ENCODE results near the gene TJP2. TPM values are rescaled to one million over a fixed set of nuclear protein-coding genes. Genes with fewer than 3 reads are reported as not detected.

Gene TJP2
- total RNA-seq, 1 experiment from 2014 or later: 155 TPM

DNA sequence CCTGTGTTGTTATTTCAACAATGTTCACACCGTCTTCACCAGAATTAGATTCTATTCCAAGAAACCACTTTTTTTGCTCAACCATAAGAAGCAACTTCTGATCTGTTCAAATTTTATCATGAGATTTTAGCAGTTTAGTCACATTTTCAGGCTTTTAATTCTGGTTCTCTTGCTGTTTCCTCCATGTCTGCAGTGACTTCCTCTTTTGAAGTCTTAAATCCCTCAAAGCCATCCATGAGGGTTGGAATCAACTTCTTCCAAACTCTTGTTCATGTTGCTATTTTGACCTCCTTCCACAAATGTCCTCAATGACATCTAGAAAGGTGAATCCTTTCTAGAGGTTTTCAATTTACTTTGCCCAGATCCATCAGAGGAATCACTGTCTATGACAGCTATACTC is 125.2 kb downstream of the TJP2 start (continued):
- TF ChIP-seq, protein P1, sequence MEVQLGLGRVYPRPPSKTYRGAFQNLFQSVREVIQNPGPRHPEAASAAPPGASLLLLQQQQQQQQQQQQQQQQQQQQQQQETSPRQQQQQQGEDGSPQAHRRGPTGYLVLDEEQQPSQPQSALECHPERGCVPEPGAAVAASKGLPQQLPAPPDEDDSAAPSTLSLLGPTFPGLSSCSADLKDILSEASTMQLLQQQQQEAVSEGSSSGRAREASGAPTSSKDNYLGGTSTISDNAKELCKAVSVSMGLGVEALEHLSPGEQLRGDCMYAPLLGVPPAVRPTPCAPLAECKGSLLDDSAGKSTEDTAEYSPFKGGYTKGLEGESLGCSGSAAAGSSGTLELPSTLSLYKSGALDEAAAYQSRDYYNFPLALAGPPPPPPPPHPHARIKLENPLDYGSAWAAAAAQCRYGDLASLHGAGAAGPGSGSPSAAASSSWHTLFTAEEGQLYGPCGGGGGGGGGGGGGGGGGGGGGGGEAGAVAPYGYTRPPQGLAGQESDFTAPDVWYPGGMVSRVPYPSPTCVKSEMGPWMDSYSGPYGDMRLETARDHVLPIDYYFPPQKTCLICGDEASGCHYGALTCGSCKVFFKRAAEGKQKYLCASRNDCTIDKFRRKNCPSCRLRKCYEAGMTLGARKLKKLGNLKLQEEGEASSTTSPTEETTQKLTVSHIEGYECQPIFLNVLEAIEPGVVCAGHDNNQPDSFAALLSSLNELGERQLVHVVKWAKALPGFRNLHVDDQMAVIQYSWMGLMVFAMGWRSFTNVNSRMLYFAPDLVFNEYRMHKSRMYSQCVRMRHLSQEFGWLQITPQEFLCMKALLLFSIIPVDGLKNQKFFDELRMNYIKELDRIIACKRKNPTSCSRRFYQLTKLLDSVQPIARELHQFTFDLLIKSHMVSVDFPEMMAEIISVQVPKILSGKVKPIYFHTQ (CRISPR knock-in tag; IDR thresholded peaks at IDR 0.05): no peak
- TF ChIP-seq, protein P2, sequence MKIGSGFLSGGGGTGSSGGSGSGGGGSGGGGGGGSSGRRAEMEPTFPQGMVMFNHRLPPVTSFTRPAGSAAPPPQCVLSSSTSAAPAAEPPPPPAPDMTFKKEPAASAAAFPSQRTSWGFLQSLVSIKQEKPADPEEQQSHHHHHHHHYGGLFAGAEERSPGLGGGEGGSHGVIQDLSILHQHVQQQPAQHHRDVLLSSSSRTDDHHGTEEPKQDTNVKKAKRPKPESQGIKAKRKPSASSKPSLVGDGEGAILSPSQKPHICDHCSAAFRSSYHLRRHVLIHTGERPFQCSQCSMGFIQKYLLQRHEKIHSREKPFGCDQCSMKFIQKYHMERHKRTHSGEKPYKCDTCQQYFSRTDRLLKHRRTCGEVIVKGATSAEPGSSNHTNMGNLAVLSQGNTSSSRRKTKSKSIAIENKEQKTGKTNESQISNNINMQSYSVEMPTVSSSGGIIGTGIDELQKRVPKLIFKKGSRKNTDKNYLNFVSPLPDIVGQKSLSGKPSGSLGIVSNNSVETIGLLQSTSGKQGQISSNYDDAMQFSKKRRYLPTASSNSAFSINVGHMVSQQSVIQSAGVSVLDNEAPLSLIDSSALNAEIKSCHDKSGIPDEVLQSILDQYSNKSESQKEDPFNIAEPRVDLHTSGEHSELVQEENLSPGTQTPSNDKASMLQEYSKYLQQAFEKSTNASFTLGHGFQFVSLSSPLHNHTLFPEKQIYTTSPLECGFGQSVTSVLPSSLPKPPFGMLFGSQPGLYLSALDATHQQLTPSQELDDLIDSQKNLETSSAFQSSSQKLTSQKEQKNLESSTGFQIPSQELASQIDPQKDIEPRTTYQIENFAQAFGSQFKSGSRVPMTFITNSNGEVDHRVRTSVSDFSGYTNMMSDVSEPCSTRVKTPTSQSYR (CRISPR knock-in tag; IDR thresholded peaks at IDR 0.05): no peak
- no peak for TF ChIP-seq ATF1 (CRISPR knock-in tag; IDR thresholded peaks at IDR 0.05)
- no peak for TF ChIP-seq OVOL2 (CRISPR knock-in tag; IDR thresholded peaks at IDR 0.05; ENCODE audit: borderline replicate concordance)
- TF ChIP-seq NR2C2 (CRISPR knock-in tag; IDR thresholded peaks at IDR 0.05): no peak

DNA sequence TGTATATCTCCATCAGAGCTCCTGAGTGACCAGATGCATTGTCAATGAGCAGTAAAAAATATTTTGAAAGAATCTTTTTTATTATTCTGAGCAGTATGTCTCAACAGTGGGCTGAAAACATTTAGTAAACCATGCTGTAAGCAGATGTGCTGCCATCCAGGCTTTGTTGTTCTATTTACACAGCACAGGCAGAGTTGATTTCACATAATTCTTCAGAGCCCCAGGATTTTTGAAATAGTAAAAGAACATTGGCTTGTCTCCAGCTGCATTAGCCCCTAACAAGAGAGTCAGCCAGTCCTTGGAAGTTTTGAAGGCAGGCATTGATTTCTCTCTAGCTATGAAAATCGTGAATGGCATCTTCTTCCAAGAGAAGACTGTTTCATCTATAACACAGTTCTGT is 125.7 kb downstream of the TJP2 start:
- Mint-ChIP-seq H3K4me3 (no peak overlapping the region), H3K27ac (no peak overlapping the region), H3K27me3 (ENCODE audit: low read depth) (no peaks in the 10 kb centered on the region), H3K4me1 (peaks cover 4% of the 10 kb centered on the region; the same call in 1 of the 2 replicates), H3K9me3 (peaks cover 11% of the 10 kb centered on the region), H3K36me3 (peaks cover 4% of the 10 kb centered on the region)
- POLR2A ChIA-PET: no interaction called here
- DNase-seq (ENCODE audit: low spot score) (no peak), ATAC-seq (no peak)
- CTCF ChIA-PET: no interaction called here
- TF ChIP-seq, protein P3, sequence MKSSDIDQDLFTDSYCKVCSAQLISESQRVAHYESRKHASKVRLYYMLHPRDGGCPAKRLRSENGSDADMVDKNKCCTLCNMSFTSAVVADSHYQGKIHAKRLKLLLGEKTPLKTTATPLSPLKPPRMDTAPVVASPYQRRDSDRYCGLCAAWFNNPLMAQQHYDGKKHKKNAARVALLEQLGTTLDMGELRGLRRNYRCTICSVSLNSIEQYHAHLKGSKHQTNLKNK (CRISPR knock-in tag; IDR thresholded peaks at IDR 0.05): no peak
- TF ChIP-seq ZNF121 (CRISPR knock-in tag; IDR thresholded peaks at IDR 0.05) (no peak), JAZF1 (CRISPR knock-in tag; IDR thresholded peaks at IDR 0.05) (no peak), FOXP1 (CRISPR knock-in tag; IDR thresholded peaks at IDR 0.05; ENCODE audit: borderline replicate concordance) (no peak), MYBL2 (CRISPR knock-in tag; IDR thresholded peaks at IDR 0.05) (no peak), ZNF138 (CRISPR knock-in tag; conservative IDR thresholded peaks at IDR 0.05) (no peak), GRHL2 (CRISPR knock-in tag; IDR thresholded peaks at IDR 0.05; ENCODE audit: insufficient replicate concordance, severe bottlenecking) (no peak), RORB (CRISPR knock-in tag; IDR thresholded peaks at IDR 0.05) (no peak), OVOL2 (CRISPR knock-in tag; IDR thresholded peaks at IDR 0.05; ENCODE audit: borderline replicate concordance) (no peak), KAT7 (CRISPR knock-in tag; IDR thresholded peaks at IDR 0.05; ENCODE audit: borderline replicate concordance) (no peak), TEAD1 (CRISPR knock-in tag; IDR thresholded peaks at IDR 0.05) (no peak)
- TF ChIP-seq, protein P4, sequence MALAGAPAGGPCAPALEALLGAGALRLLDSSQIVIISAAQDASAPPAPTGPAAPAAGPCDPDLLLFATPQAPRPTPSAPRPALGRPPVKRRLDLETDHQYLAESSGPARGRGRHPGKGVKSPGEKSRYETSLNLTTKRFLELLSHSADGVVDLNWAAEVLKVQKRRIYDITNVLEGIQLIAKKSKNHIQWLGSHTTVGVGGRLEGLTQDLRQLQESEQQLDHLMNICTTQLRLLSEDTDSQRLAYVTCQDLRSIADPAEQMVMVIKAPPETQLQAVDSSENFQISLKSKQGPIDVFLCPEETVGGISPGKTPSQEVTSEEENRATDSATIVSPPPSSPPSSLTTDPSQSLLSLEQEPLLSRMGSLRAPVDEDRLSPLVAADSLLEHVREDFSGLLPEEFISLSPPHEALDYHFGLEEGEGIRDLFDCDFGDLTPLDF (CRISPR knock-in tag; IDR thresholded peaks at IDR 0.05): no peak
- TF ChIP-seq, protein P5, sequence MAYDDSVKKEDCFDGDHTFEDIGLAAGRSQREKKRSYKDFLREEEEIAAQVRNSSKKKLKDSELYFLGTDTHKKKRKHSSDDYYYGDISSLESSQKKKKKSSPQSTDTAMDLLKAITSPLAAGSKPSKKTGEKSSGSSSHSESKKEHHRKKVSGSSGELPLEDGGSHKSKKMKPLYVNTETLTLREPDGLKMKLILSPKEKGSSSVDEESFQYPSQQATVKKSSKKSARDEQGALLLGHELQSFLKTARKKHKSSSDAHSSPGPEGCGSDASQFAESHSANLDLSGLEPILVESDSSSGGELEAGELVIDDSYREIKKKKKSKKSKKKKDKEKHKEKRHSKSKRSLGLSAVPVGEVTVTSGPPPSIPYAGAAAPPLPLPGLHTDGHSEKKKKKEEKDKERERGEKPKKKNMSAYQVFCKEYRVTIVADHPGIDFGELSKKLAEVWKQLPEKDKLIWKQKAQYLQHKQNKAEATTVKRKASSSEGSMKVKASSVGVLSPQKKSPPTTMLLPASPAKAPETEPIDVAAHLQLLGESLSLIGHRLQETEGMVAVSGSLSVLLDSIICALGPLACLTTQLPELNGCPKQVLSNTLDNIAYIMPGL (CRISPR knock-in tag; IDR thresholded peaks at IDR 0.05): no peak
- TF ChIP-seq, protein P6, sequence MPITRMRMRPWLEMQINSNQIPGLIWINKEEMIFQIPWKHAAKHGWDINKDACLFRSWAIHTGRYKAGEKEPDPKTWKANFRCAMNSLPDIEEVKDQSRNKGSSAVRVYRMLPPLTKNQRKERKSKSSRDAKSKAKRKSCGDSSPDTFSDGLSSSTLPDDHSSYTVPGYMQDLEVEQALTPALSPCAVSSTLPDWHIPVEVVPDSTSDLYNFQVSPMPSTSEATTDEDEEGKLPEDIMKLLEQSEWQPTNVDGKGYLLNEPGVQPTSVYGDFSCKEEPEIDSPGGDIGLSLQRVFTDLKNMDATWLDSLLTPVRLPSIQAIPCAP (CRISPR knock-in tag; IDR thresholded peaks at IDR 0.05): no peak
- TF ChIP-seq, protein P7, sequence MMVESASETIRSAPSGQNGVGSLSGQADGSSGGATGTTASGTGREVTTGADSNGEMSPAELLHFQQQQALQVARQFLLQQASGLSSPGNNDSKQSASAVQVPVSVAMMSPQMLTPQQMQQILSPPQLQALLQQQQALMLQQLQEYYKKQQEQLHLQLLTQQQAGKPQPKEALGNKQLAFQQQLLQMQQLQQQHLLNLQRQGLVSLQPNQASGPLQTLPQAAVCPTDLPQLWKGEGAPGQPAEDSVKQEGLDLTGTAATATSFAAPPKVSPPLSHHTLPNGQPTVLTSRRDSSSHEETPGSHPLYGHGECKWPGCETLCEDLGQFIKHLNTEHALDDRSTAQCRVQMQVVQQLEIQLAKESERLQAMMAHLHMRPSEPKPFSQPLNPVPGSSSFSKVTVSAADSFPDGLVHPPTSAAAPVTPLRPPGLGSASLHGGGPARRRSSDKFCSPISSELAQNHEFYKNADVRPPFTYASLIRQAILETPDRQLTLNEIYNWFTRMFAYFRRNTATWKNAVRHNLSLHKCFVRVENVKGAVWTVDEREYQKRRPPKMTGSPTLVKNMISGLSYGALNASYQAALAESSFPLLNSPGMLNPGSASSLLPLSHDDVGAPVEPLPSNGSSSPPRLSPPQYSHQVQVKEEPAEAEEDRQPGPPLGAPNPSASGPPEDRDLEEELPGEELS (CRISPR knock-in tag; IDR thresholded peaks at IDR 0.05): no peak
- TF ChIP-seq, protein P8, sequence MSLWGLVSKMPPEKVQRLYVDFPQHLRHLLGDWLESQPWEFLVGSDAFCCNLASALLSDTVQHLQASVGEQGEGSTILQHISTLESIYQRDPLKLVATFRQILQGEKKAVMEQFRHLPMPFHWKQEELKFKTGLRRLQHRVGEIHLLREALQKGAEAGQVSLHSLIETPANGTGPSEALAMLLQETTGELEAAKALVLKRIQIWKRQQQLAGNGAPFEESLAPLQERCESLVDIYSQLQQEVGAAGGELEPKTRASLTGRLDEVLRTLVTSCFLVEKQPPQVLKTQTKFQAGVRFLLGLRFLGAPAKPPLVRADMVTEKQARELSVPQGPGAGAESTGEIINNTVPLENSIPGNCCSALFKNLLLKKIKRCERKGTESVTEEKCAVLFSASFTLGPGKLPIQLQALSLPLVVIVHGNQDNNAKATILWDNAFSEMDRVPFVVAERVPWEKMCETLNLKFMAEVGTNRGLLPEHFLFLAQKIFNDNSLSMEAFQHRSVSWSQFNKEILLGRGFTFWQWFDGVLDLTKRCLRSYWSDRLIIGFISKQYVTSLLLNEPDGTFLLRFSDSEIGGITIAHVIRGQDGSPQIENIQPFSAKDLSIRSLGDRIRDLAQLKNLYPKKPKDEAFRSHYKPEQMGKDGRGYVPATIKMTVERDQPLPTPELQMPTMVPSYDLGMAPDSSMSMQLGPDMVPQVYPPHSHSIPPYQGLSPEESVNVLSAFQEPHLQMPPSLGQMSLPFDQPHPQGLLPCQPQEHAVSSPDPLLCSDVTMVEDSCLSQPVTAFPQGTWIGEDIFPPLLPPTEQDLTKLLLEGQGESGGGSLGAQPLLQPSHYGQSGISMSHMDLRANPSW (CRISPR knock-in tag; conservative IDR thresholded peaks at IDR 0.05; ENCODE audit: low read depth): no peak
- TF ChIP-seq, protein P9, sequence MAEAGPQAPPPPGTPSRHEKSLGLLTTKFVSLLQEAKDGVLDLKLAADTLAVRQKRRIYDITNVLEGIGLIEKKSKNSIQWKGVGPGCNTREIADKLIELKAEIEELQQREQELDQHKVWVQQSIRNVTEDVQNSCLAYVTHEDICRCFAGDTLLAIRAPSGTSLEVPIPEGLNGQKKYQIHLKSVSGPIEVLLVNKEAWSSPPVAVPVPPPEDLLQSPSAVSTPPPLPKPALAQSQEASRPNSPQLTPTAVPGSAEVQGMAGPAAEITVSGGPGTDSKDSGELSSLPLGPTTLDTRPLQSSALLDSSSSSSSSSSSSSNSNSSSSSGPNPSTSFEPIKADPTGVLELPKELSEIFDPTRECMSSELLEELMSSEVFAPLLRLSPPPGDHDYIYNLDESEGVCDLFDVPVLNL (CRISPR knock-in tag; IDR thresholded peaks at IDR 0.05; ENCODE audit: borderline replicate concordance, low read depth): no peak
